Vagina (tissue), 2 donors: ENCODE results near the gene RAB19. TPM values are rescaled to one million over a fixed set of nuclear protein-coding genes. Genes with fewer than 3 reads are reported as not detected.

Experiments
- DNase-seq, 2 donors: peaks; one replicate each; pipeline ENCODE4 v3.0.0-alpha.2; 2017; ENCODE audit errors: extremely low spot score in 2 of 2
- H3K27ac ChIP-seq: fragments of 200-600 bp; sonication (generic); one replicate; pipeline ENCODE4 v1.5.1; 2019
- H3K27me3 ChIP-seq: fragments of 200-600 bp; sonication (generic); one replicate; pipeline ENCODE4 v1.5.1; 2019
- H3K36me3 ChIP-seq, 2 donors: fragments of 200-600 bp; sonication (generic); one replicate each; pipeline ENCODE4 v1.5.1; 2017 to 2019
- H3K4me1 ChIP-seq: fragments of 200-600 bp; sonication (generic); one replicate; pipeline ENCODE4 v1.5.1; 2019
- H3K4me3 ChIP-seq, 2 donors: fragments of 200-600 bp; sonication (generic); 1 replicate in 1 of 2; 2 replicates in 1 of 2; pipeline ENCODE4 v1.5.1; 2016 to 2019
- H3K9me3 ChIP-seq: fragments of 200-600 bp; sonication (generic); one replicate; pipeline ENCODE4 v1.5.1; 2019
- POLR2A ChIP-seq, 2 donors: fragments of 450-650 bp; IDR thresholded peaks; one replicate each; pipeline ENCODE4 v1.6.1; 2017; ENCODE audit warnings: antibody characterized with exemption in 2 of 2, mild to moderate bottlenecking in 2 of 2, moderate library complexity in 2 of 2
- POLR2AphosphoS5 ChIP-seq, 2 donors: sonication (generic); formaldehyde crosslinking; IDR thresholded peaks; one replicate each; pipeline ENCODE4 v1.9.0; 2017; ENCODE audit warnings: antibody characterized with exemption in 2 of 2, mild to moderate bottlenecking in 2 of 2, low read depth in 1 of 2; ENCODE audit not compliant: insufficient read depth in 1 of 2
- intact Hi-C: fragments of 100-400 bp; cut with DNase I; formaldehyde crosslinking; loops from one replicate; pipeline ENCODE4 v1.15.1; 2023
- total RNA-seq: library from RNA; depleted of rRNA; stranded (reverse); fragments of >200 nt; gene quantifications from one replicate; pipeline ENCODE4 v1.2.3, GENCODE V29; 2016
- TF ChIP-seq, protein P1 (sequence below), 3 experiments: fragments of 450-650 bp in 2 of 3; fragments of 200-600 bp in 1 of 3; sonication (generic) in 1 of 3; IDR thresholded peaks; one replicate each; pipeline ENCODE4 v1.5.1; 2017 to 2019; ENCODE audit warnings: antibody characterized with exemption in 3 of 3, mild to moderate bottlenecking in 2 of 3, moderate library complexity in 2 of 3

Gene RAB19
- total RNA-seq, 1 donor from 2014 or later: not detected

DNA sequence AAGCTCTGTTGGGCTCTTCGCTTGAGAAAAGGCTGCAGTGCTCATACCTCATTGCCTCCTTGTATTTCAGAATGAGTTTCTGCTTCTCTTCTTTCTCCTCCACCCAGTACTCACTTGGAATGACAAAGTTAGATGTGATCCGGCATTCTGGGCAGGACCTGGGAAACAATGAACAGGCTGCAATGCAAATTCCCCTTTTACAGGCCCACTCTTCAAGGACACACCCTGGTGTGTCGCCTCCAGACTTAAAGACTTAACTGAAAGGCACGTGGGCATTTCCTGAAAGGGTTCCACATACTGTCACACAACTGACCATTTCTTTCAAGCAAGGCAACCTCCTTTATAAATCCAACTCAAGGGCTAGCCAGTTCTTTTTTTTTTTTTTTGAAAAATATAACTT lies 51.9 kb downstream of the RAB19 start:
- H3K4me3 ChIP-seq: no peak overlapping the region
- no peaks in the 10 kb centered on the region for H3K9me3 ChIP-seq
- no peak for DNase-seq
- no peak for TF ChIP-seq POLR2A (IDR thresholded peaks at IDR 0.05)
- TF ChIP-seq, protein P1, sequence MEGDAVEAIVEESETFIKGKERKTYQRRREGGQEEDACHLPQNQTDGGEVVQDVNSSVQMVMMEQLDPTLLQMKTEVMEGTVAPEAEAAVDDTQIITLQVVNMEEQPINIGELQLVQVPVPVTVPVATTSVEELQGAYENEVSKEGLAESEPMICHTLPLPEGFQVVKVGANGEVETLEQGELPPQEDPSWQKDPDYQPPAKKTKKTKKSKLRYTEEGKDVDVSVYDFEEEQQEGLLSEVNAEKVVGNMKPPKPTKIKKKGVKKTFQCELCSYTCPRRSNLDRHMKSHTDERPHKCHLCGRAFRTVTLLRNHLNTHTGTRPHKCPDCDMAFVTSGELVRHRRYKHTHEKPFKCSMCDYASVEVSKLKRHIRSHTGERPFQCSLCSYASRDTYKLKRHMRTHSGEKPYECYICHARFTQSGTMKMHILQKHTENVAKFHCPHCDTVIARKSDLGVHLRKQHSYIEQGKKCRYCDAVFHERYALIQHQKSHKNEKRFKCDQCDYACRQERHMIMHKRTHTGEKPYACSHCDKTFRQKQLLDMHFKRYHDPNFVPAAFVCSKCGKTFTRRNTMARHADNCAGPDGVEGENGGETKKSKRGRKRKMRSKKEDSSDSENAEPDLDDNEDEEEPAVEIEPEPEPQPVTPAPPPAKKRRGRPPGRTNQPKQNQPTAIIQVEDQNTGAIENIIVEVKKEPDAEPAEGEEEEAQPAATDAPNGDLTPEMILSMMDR (IDR thresholded peaks at IDR 0.05): no peak
- TF ChIP-seq POLR2AphosphoS5 (IDR thresholded peaks at IDR 0.05; ENCODE audit: insufficient read depth in 1 of 2, low read depth in 1 of 2): no peak
- H3K4me1 ChIP-seq: no peaks in the 10 kb centered on the region
- intact Hi-C loops: no loop called here
- no peaks in the 10 kb centered on the region for H3K27me3 ChIP-seq
- peaks cover 0 to 30% of the 10 kb centered on the region in 2 donors for H3K36me3 ChIP-seq
- H3K27ac ChIP-seq: no peak overlapping the region

DNA sequence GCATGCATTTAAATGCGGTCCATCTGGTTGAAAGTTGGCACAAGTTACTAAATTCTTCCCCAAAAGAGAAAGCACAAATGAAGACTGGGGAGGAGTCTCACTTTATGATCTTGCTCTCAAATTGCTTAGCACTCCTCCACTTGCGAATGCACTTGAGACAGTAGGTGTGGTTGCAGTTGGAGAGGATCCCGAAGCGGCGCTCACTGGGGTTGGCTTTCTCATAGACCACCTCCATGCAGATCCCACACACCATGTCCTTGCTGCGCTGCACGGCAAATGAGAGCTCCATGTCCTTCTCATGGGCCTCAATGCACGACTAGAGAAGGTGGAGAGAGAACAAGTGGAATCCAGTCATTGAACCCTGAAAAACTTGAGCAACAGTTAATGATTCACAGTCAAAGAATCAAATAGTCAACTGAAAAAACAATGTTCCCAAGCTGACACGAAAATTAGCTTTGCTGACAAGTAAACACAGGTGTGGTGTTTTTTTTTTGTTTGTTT lies 52.7 kb downstream of the RAB19 start:
- H3K4me3 ChIP-seq: no peak overlapping the region
- TF ChIP-seq POLR2AphosphoS5 (IDR thresholded peaks at IDR 0.05; ENCODE audit: insufficient read depth in 1 of 2, low read depth in 1 of 2) (no peak), POLR2A (IDR thresholded peaks at IDR 0.05) (no peak)
- TF ChIP-seq, protein P1 (IDR thresholded peaks at IDR 0.05): no peak
- intact Hi-C loops: no loop called here
- H3K27me3 ChIP-seq: no peaks in the 10 kb centered on the region
- no peaks in the 10 kb centered on the region for H3K4me1 ChIP-seq
- no peaks in the 10 kb centered on the region for H3K9me3 ChIP-seq
- H3K27ac ChIP-seq: no peak overlapping the region
- peaks cover 0 to 36% of the 10 kb centered on the region in 2 donors for H3K36me3 ChIP-seq
- DNase-seq: no peak

DNA sequence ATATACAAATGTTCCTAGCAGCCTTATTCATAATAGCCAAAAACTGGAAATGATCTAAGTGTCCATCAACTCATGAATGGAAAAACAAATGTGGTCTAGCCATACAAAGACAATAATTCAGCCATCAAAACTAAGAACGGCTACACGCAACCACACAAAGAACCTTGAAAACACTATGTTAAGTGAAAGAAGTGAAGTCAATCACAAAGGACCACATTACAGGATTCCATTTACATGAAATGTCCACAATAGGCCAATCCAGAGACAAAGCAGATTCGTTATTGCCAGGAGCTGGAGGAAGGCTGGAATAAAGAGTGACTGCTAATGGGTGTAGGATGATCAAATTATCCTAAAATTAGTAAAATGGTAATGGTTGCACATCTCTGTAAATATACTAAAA lies 54.3 kb downstream of the RAB19 start:
- intact Hi-C loops: no loop called here
- no peak for DNase-seq
- TF ChIP-seq POLR2AphosphoS5 (IDR thresholded peaks at IDR 0.05; ENCODE audit: insufficient read depth in 1 of 2, low read depth in 1 of 2) (no peak), POLR2A (IDR thresholded peaks at IDR 0.05) (no peak)
- TF ChIP-seq, protein P1 (IDR thresholded peaks at IDR 0.05): no peak
- Histone ChIP-seq H3K27ac (no peak overlapping the region), H3K36me3 (peaks cover 0 to 46% of the 10 kb centered on the region in 2 donors), H3K27me3 (no peaks in the 10 kb centered on the region), H3K4me1 (no peaks in the 10 kb centered on the region), H3K9me3 (no peaks in the 10 kb centered on the region), H3K4me3 (no peak overlapping the region)

DNA sequence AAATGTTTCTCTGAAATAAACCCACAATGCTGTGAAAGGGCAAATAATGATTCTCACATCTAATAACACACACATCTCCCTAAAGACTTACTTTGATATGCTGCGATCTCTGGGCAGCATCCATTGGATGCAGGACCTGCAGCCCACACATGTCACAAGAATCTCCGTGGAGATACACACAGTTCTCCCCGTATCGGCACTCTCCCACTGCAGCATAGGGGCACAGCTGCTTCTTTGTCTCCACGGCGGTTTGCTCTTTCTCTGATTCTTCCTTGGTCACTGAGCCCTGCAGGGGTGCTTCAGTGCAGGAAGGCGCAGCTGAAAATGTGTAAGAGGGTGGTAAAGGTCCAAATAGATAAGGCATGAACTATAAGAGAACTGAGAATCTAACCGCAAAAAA lies 55.1 kb downstream of the RAB19 start:
- Histone ChIP-seq H3K4me1 (no peaks in the 10 kb centered on the region), H3K9me3 (no peaks in the 10 kb centered on the region), H3K27ac (no peak overlapping the region), H3K27me3 (no peaks in the 10 kb centered on the region), H3K36me3 (peaks cover 0 to 40% of the 10 kb centered on the region in 2 donors), H3K4me3 (no peak overlapping the region)
- intact Hi-C loops: no loop called here
- no peak for DNase-seq
- TF ChIP-seq, protein P1 (IDR thresholded peaks at IDR 0.05): no peak
- no peak for TF ChIP-seq POLR2AphosphoS5 (IDR thresholded peaks at IDR 0.05; ENCODE audit: insufficient read depth in 1 of 2, low read depth in 1 of 2)
- TF ChIP-seq POLR2A (IDR thresholded peaks at IDR 0.05): no peak

DNA sequence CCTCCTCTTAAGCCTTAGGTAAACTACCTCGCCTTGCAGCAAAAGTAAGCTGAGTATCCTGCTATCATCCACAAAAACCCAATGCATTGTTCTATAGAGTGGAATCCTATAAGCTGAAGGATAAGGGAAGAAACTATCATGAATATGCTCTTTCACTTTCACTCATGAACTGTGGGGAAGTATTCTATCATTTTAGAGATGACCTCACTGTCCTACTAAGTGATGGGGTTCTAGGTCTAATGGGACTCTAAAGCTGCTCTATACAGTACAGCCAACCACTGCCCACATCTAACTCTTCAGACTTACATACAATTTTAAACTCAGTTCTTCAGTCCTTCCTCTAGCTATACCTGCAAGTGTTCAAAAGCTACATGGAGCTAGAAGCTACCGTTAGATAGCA lies 59.3 kb downstream of the RAB19 start:
- peaks cover 0 to 43% of the 10 kb centered on the region in 2 donors for H3K36me3 ChIP-seq
- no peak overlapping the region for H3K4me3 ChIP-seq
- H3K27me3 ChIP-seq: no peaks in the 10 kb centered on the region
- no peak overlapping the region for H3K27ac ChIP-seq
- intact Hi-C loops: no loop called here
- no peaks in the 10 kb centered on the region for H3K9me3 ChIP-seq
- TF ChIP-seq POLR2A (IDR thresholded peaks at IDR 0.05) (no peak), POLR2AphosphoS5 (IDR thresholded peaks at IDR 0.05; ENCODE audit: insufficient read depth in 1 of 2, low read depth in 1 of 2) (no peak)
- TF ChIP-seq, protein P1 (IDR thresholded peaks at IDR 0.05): no peak
- DNase-seq: no peak
- H3K4me1 ChIP-seq: no peaks in the 10 kb centered on the region
